ENCODE measurements around the gene GEMIN4.
"Not testable (repeated sequence)": the region's sequence is repeated elsewhere in the genome, so short reads cannot be mapped to it uniquely, and the experiment has no call there.

GEMIN4 gene

GRCh38 chr17:752002-752619, at the start of gene GEMIN4:
GEMIN4 (minus strand) TSS chr17:752264; CDS start chr17:752142, 122 bp downstream.
- DNase-seq: peak; percentile 45

GRCh38 chr17:801660-802059, 49.6 kb upstream of the GEMIN4 start:
- DNase-seq: no peak

- DNase-seq: no peak
Observed at GRCh38 chr17:800446-801242, 48.6 kb upstream of the GEMIN4 start.

DNA sequence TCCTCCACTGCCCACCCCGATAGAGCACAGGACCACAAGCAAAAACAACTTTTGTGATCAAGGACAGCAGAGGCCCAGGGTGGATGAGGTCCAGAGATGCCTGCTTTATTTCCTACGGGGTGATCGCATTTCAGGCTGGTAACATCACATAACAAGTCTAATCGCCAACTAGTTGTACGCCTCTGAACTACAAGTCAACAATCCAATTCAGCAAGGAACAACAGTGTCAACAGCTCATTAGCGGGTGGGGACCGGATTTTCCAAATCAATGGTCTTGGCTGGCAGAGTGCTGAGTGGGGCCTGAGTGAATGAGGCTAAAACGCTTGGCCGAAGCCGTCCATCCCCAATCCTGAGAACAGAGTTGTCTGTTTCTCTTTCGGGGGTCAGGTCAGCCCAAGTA, 47.2 kb upstream of the GEMIN4 start:
- no peak for DNase-seq

GRCh38 chr17:798246-798645, 46.2 kb upstream of the GEMIN4 start:
- DNase-seq: no peak

DNA sequence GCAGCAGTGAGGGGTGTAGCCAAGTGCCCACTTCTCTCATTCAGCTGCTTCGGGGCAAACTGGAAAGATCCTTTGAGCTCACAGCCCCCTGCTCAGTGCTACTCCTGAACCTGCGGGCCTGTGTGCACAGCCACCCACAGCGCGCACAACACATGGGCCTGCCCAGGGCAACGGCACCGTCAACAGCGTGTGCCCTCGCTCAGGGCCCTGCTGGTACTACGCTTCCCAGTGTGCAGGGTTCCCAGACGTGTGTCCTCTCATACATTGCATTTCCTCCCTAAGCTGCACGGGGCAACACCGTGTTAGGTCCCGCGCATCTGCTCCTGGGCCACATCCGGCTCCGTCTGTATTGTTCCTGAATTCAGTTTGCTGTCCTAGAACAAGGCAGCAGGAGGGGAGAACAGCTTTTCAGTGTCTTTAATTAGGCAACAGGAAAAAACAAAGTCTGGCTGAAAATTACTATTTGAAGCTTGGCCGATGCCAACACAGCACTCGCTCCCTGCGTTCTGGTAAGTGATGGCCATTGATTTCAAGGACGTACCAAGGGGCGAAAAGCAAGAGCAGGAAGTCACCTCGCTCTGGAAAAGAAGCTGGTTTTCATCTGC, 45.3 kb upstream of the GEMIN4 start:
- no peak for DNase-seq

DNA sequence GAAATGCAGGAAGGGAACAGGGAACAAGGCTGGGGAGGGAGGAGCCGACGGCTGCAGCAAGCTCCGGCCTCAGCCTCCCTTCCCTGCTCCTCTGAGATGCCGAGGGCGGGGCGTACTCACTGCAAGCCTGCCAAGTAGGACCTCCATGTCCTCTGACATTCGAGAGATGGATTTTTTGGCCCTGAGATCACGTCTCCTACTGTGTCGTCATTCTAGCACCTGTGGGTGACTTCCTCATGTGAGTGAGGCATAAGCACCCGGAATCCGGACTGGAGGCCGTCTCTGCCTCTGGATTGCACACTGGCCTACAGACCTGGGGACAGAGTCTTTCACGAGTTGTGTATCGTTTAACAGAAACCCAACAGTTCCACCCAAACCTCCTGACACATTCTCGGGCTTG, 44.5 kb upstream of the GEMIN4 start:
- DNase-seq: no peak

DNA sequence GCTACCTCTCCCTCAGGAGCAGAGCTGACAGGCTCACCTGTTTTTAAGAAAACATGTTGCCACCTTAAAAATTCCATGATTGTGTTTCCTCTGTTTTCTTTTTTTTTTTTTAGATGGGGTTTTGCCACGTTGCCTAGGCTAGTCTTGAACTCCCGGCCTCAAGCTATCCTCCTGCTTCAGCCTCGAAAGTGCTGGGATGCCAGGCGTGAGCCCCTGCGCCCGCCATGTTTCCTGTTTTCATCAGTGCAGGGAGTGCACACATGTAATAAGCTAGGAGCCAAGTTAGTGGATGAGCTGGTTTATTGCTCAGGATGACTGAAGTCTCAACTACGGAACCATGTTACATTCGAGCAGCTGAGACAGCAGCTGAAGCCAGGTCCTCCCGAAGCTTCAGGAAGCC, 43.7 kb upstream of the GEMIN4 start:
- no peak for DNase-seq

DNA sequence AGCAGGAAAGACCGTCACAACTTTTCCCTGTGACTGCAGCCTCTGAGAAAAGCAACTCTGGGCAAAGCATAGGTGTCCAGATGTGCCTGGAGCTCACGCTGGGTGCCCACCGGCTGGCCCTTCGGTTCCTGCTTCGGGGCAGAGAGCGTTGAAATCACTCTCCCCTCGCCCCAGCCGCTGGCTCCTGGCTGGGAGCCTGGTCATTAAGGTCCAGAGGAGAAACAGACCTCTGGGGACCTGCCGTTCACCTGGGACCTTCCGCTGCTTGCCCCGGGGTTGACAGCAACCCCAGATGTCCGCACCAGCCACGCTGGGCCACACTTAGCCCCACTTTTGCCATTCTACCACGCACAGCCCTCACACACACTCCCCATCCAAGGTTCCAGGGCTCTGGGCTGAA, 43.2 kb upstream of the GEMIN4 start:
- DNase-seq: no peak

- peak; percentile 81 for DNase-seq
Observed at GRCh38 chr17:794876-795275, 42.8 kb upstream of the GEMIN4 start.

- DNase-seq: no peak
Observed at GRCh38 chr17:792277-792676, 40.2 kb upstream of the GEMIN4 start.

DNA sequence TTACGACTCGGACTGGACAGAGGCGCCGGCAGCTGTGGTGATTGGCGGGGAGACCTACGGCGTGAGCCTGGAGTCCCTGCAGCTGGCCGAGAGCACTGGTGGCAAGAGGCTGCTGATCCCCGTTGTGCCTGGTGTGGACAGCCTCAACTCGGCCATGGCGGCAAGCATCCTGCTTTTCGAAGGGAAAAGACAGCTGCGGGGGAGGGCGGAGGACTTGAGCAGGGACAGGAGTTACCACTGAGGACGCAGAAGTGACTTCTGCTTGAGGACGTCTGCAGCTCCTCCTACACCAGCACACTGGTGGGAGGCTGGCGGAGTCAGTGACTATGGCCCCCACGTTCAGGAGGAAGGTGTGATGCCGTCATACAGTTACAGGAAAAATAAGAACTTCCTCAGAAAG, 39.8 kb upstream of the GEMIN4 start:
- no peak for DNase-seq

DNA sequence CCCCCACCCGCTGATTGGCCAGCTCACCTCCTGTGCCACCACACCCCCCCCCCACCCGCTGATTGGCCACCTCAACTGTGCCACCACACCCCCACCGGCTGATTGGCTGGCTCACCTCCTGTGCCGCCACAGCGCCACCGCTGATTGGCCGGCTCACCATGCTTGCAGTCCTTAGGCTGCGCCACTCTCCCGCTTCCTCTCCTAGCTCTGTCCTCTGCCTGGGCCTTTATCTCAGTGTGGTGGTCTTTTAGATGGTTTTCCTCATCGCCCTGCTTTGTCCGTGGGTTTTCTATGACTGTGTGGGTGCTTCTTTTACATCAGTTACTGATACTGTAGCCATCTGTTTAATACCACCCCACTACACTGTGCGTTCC, 38.8 kb upstream of the GEMIN4 start:
- DNase-seq: not testable (repeated sequence)

- not testable (repeated sequence) for DNase-seq
Observed at GRCh38 chr17:789931-790873, 38.1 kb upstream of the GEMIN4 start.

DNA sequence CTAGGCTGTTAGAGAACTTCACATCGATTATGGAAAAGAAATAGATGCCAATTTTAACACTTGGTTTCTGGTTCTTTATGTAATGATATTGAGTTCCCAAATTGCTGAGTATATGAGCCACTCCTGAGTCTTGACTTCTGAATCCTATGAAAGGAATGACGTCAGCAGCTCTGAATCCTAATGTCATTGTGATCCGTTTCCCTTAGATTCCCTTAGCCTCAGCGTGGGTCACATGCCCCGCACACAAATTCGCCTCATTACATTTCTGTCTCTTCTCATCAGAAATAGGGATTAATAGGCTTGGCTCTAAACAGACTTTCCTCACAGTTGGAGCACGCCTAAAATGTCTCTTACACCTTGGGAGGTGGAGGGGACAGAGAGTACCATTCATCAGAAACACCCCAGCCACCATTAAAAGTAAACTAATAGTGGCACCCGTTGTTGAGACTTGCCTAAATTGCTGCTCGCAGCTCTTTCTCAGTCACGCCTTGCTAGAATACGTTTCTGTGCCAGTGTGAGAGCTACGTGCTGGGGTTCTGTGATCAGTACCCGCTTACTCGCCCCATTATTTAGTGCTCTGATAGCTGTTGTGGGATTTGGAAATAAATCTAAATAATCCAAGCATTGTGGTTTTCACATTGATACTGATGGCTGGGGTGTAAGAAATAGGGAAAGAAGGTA, 37.2 kb upstream of the GEMIN4 start:
- DNase-seq: no peak

DNA sequence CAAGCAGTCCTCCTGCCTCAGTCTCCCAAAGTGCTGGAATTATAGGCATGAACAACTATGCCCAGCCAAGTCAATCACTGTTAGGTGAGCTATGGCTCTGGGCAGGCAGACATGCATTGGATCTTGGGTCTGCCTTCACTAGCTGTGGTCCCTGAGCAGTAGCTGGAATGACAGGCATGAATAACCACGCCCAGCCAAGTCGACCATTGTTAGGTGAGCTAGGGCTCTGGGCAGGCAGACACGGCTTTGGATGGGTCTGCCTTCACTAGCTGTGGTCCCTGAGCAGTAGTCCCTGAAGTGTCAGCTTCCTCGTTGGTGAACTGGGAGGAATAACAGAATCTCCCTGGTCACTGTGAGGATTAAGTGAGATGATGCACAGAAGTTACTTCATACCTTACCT, 36.5 kb upstream of the GEMIN4 start:
- DNase-seq: no peak

GRCh38 chr17:787641-788221, 35.7 kb upstream of the GEMIN4 start:
- no peak for DNase-seq

DNA sequence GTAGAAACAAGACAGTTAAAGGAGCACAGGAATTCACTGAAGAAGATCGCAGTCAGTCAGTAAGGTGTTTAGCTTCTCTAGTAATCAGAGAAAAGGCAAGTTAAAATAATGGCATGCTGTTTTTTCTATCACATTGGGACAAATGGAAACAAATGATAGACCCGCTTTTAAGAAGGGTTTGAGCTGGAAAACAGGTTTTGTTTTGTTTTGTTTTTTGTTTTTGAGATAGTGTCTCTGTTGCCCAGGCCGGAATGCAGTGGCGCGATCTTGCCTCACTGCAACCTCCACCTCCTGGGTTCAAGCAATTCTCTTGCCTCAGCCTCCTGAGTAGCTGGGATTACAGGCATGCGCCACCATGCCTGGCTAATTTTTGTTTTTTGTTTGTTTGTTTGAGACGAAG, 33.8 kb upstream of the GEMIN4 start:
- not testable (repeated sequence) for DNase-seq

- DNase-seq: no peak
Observed at GRCh38 chr17:784143-784542, 32.1 kb upstream of the GEMIN4 start.

DNA sequence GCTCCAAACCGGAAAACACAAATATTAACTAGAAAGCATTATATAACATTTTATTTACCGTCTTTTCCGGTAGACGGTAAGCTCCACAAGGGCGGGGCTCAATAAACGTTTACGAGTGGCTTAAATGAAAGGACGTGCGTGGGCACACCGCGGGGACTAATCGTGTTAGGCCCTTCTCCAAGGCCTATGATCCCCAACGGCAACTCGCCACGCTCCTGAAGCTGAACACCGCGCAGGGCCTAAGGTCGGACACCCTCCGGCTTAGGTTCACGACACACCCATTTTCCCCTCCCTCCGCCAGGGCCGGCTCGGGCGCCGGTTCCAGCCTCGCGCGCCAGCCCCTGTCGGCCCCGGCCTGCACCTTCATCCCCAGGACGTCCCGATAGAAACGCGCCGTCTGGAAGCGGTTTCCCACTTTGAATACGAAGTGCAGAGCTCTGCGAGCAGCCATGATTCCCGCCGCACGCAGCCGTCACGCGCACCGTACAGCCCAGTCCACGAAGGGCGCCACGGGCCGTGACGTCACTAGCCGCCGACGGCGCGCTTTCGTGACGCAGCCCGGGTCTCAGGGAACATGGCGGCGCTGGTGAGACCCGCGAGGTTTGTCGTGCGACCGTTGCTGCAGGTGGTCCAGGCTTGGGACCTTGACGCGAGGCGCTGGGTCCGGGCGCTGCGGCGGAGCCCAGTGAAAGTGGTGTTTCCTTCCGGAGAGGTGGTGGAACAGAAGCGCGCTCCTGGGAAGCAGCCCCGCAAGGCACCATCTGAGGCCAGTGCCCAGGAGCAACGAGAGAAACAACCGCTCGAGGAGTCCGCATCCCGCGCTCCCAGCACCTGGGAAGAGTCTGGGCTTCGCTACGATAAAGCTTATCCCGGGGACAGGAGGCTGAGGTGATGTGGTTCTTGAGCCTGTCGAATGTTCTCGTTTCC, 30.0 kb upstream of the GEMIN4 start, which contains the start of the genes GLOD4 and MRM3:
Gene GLOD4 (minus strand): TSS at position 476 of the 927 bp plus-strand sequence. CDS start 25 bp downstream, at position 451.
Gene MRM3 (plus strand): TSS at position 549 of the 927 bp plus-strand sequence. CDS start 26 bp downstream, at position 575.
- no peak for DNase-seq

GRCh38 chr17:778096-778495, 26.0 kb upstream of the GEMIN4 start:
- DNase-seq: no peak
